GM18867 (cell line): Measurements from ENCODE around the gene DNAJB8.

Experiments used
- ATAC-seq: cut with Tn5 transposase; IDR thresholded peaks from one replicate; pipeline ENCODE4 v1.9.1; 2021; ENCODE audit warnings: mild to moderate bottlenecking, moderate library complexity; ENCODE audit not compliant: unreplicated experiment

Gene DNAJB8

GRCh38 chr3:128494367-128494650 is 27.6 kb upstream of the DNAJB8 start:
- no peak for ATAC-seq

DNA sequence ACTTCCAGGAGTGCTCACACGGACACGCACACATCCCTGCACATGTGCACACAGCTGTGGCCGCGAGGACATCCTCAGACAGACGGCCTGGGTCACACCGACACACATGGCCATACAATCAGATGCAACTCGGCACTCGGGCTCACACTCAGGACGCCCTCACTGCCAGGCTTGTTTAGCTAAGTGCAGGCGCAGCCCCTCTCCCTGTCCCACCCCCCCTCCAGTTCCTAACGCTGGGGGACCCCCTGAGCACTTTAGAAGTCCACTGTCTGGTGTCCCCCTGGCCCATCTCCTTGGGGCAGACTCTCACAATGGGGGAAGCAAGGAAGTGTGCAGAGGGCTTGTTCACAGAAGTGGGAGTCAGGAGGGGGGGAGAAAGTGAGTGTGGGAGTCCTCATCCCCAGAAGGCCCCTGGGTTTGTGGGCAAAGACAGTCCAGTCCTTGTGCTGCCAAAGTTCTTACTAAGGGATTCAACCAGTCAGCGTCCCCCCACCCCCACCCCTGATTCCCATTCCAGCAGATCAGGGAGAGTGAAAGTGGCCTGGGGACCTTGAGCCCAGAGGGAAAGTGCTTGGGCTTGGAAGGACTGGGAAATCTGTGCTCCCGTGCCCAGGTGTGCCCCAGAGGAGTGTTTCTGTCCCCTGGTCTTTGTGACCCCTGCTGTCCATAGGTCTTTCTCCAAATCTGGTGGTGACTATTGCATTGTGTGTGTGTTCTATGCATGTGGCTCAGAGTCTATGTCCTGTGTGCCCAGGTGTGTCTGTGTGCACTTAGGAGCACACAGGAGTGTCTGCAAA is 27.1 kb upstream of the DNAJB8 start:
- ATAC-seq = no peak

GRCh38 chr3:128492671-128493569 is 26.2 kb upstream of the DNAJB8 start, which contains the start of gene GATA2:
Gene GATA2 (minus strand): TSS chr3:128493201. CDS start chr3:128487031, 6,170 bp downstream.
- ATAC-seq = no peak

- ATAC-seq = no peak
Observed at GRCh38 chr3:128491941-128492670, 25.4 kb upstream of the DNAJB8 start.

DNA sequence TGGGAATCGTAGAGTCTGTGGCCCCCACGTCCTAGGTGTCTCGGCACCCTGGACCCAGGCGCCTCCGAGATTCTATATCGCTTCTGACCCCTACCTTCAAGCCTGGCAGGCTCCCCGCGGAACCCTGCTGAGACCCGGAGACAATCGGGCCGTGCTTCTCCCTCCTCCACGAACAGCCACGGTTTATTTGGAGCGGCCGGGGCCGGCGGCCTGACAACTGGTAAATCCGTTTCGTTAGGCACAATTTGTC is 24.9 kb upstream of the DNAJB8 start:
- ATAC-seq = no peak

DNA sequence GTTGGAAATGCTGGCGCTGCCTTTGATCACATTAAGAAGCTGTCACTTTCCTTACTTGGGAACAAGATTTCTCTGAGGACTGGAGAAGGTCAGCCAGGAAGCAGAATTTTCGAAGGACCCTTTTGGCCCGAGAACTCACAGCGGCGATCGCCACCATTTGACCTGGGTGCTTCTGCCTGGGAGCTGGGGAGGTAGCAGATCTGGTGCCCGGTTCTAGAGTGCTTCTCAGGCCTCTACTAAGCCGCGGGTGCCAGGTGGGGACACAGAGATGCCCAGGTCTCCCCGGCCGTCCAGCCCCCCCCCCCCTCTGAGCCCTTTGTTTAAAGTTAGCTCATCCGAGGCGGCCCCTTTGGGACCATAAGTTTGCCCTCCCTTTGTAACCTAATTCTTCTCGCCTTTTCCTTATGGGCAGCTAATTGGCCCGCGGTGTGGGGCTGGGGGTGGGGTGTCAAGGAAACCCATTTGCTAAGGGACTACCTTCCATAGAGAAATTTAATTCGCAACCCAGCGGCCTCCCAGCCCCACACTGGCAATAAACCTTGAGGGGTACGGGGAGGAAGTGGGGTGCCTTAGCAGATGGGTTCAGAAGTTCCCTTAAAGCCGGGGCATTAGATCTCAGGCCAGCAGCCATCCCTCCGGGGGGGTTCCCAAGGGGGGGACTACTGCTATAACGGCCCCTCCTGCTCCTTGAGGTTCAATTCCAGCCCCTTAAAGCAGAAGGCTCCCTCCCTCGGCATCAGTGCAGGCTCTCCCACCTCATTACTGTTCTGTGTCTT is 24.4 kb upstream of the DNAJB8 start:
- no peak for ATAC-seq

GRCh38 chr3:128490650-128490914 is 23.9 kb upstream of the DNAJB8 start:
- no peak for ATAC-seq

GRCh38 chr3:128489927-128490649 is 23.4 kb upstream of the DNAJB8 start:
- ATAC-seq = no peak

GRCh38 chr3:128489674-128489926 is 22.9 kb upstream of the DNAJB8 start:
- ATAC-seq = no peak

DNA sequence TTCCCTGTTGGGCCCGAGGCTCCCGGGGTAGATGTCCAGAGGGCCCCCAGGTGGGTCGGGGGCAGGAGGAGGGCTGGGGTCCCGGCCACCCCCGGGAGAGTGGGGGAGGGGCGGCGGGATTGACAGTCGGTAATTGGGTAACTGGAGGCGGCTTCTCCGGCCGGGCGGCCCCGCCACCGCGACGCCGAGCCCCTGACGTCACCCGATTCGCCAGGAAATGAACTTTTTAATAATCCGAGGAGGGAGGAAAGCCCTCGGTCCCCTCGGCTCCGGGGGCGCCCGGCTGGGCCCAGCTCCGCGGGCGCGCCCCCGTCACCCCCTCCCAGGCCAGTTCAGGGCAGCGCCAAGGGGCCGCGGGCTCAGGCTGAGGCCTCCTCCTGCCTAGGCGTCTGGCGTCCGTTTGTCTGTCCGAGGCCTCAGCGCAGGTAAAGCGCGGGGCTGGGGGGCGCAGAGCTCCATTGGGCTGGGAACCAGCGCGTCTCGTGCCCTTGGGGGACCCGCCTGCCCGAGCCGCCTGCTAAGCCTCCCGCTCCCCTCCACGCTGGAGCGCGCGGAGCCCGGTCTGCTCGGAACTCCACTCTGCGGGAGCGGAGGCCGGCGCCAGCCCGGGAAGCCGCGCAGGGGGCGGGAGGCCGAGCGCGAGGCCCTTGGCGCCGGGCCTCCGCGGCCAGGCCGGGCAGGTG is 22.4 kb upstream of the DNAJB8 start:
- ATAC-seq = no peak

DNA sequence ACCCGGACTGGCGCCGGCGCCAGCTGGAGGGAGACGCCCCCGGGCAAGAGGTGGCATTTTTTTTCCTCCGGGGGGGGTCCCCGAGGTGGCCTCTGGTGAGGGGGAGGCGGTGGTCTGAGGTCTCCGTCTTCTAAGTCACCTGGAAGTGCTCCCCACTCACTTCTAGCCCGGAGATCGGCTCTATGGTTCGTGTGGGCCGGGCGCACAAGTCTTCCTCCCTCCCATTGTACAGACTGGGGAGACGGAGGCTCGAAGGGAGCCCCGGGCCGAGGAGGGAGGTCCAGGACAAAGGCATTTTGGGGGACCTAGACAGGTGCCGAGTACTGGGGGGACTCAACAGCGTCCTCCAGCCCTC is 21.9 kb upstream of the DNAJB8 start:
- no peak for ATAC-seq

DNA sequence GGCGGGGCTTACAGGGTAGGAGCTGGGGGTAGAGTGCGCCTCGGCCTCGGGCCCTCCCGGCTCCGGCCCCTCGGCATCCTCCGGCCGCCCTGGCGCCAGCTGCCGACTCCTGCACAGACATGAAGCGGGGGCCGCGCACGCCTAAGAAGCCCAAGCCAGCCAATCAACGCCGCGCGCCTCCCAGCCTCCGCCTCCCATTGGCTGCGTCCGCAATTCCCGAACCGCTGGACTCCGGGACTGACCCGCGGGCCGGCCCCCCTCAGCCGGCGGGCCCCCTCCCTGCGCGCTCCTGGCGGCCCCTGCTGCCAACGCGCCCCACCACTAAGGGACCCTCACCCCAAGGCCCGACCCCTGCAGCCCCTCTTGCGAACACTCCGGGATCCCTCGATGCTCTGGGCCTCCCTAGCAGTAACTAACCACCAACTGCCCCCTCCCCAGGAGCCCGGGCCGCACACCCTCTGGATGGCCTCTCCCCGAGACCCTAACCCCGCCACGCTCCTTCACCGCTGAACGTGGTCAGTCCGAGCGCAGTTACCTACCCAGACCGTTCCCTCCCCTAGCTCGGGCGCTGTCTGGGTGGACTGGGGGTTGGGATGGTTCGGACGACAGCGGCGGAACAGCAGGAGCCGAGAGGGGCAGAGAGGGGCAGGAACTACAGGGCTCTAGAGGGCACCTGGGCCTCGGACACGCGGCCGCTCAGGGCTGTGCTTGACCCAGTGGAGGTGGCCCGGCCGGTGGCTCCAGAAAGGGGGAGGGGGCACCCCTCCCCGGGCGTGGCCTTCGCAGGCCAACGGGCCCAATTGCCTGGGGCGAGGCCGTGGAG is 21.3 kb upstream of the DNAJB8 start:
- ATAC-seq = no peak

DNA sequence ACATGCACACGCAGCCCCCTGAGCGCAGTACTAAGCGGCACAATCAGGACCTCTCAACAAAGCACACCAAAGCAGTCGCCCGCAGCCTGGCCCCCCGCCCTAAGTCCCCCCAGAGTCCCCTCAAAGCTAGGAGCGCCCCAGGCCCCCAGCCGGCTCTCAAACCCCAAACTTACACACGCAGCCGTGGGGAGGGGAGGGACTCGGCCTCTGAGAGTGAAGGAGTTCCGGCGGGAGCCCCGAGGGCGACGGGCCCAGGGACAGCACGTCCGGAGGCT is 20.8 kb upstream of the DNAJB8 start:
- no peak for ATAC-seq

DNA sequence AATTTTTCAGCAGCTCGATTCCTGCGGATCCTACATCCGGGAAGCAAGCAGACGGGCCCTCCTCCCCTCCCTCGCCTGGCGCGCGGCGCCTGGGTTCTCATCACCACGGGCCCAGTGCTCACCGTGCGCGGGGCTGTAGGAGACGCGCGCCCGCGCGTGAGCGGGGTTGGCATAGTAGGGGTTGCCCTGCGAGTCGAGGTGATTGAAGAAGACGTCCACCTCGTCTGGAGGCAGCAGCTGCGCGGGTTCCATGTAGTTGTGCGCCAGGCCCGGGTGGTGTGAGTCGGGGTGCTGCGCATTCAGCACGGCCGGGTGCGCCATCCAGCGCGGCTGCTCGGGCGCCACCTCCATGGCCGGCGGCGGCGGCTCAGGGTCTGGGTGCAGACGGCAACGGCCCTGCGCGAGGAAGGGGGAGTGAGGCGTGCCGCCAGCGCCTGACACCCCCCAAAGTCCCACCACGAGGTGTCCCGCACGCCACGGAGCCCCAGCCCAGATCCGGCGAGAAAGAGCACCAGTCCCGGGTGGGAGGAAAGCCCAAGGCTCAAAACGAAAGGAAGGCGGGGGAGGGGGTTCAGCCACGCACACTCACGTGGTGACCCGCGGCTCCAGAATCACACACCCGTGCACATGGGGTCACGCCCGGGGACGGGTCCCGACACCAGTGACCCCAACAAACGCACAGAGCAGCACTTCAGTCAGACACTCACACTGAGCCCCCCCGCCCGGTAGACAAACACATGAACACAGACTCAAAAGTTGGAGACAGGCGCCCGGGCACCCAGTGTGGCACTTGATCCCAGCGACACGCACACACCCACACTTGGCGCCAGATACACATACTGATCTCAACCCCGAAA is 20.2 kb upstream of the DNAJB8 start:
- ATAC-seq = no peak

DNA sequence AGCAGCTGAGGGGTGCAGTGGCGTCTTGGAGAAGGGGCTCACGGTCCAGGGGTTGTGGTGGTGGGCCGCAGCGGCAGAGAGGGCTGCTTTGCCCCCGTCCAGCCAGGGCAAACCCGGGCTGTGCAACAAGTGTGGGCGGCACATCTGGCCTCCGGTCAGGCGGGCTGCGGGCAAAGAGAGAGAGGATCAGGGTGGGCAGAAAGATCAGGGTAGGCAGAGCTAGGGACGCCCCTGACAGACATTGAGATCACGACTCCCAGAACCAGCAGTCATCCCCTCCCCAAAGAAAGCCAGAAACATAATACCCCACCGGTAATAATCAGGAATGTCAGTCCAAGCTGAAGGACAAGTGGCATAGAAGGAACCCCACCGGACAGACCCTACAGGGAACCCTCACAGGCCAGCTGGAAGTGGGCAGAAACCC is 19.5 kb upstream of the DNAJB8 start:
- ATAC-seq = no peak

- ATAC-seq = no peak
Observed at GRCh38 chr3:128485282-128486204, 18.9 kb upstream of the DNAJB8 start.

DNA sequence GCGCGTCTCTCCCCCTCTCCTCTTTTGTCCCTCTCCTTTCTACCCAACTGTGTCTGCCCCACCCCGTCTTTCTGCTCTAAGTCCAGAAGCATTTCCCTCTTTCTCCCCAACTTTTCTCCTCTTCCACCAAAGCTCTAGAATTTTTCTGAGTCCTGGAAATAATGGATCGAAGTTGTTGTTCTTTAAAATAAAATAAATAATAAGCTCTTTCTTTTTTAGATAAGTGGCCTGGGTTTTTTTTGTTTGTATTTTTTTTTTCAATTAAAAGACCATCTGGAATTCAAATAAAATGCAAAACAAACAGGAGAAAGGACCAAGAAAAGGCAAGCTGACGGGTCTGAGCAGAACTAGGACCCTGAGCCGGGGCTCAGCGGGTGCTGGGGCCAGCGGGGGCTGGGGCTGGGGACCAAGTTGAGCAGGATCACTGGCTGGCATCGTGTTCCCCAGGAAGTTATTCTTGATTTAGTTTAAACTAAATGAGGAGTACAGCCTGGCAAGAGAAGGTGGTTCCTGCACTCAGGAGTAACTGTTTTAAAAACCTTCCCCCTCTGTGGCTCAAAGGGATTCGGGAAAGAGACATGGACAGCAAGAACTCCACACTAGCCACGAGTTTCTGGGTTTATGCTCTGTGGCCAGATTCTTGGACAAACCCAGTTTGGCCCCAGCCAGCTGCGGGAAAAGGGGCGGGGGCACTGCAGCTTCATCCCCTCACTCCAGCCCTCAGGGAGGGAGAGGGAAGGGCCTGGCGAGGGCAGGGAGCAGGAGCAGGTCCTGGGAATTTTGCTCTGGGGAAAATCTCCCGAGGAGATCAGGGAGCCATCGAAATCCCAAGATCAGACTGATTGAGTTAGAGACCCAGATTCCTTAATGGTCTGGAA is 18.0 kb upstream of the DNAJB8 start:
- no peak for ATAC-seq
